BLaER1 treated with 17β-estradiol and CSF1 and Interleukin-3, amounts not matched to agents 10 nM and 100 nM (cell line): ENCODE results near the gene BEND7.
"Not testable (repeated sequence)": the region's sequence is repeated elsewhere in the genome, so short reads cannot be mapped to it uniquely, and the experiment has no call there.

ENCODE experiments used
- H3K27ac ChIP-seq, 11 experiments: shearing (Covaris generic); formaldehyde crosslinking; 2 replicates each; pipeline ENCODE4 v1.8.1; 2022
- H3K27me3 ChIP-seq, 11 experiments: shearing (Covaris generic); formaldehyde crosslinking; 2 replicates each; pipeline ENCODE4 v1.8.1; 2022
- H3K36me3 ChIP-seq, 11 experiments: shearing (Covaris generic); formaldehyde crosslinking; 2 replicates each; pipeline ENCODE4 v1.8.1; 2022
- H3K4me1 ChIP-seq, 10 experiments: shearing (Covaris generic); formaldehyde crosslinking; 2 replicates each; pipeline ENCODE4 v1.8.1; 2022
- H3K4me2 ChIP-seq, 11 experiments: shearing (Covaris generic); formaldehyde crosslinking; 2 replicates each; pipeline ENCODE4 v1.8.1; 2022
- H3K4me3 ChIP-seq, 10 experiments: shearing (Covaris generic); formaldehyde crosslinking; 2 replicates each; pipeline ENCODE4 v1.8.1; 2022
- H3K9ac ChIP-seq, 11 experiments: shearing (Covaris generic); formaldehyde crosslinking; 2 replicates each; pipeline ENCODE4 v1.8.1; 2022
- H3K9me3 ChIP-seq, 11 experiments: shearing (Covaris generic); formaldehyde crosslinking; replicated peaks in 1 of 11; 2 replicates each; pipeline ENCODE4 v1.8.1; 2022
- H4K20me1 ChIP-seq, 11 experiments: shearing (Covaris generic); formaldehyde crosslinking; 2 replicates each; pipeline ENCODE4 v1.8.1; 2022
- Cebpa-rat ChIP-seq, 11 experiments: shearing (Covaris generic); IDR thresholded peaks; 2 replicates each; pipeline ENCODE4 v1.8.1; 2022

Gene BEND7

DNA sequence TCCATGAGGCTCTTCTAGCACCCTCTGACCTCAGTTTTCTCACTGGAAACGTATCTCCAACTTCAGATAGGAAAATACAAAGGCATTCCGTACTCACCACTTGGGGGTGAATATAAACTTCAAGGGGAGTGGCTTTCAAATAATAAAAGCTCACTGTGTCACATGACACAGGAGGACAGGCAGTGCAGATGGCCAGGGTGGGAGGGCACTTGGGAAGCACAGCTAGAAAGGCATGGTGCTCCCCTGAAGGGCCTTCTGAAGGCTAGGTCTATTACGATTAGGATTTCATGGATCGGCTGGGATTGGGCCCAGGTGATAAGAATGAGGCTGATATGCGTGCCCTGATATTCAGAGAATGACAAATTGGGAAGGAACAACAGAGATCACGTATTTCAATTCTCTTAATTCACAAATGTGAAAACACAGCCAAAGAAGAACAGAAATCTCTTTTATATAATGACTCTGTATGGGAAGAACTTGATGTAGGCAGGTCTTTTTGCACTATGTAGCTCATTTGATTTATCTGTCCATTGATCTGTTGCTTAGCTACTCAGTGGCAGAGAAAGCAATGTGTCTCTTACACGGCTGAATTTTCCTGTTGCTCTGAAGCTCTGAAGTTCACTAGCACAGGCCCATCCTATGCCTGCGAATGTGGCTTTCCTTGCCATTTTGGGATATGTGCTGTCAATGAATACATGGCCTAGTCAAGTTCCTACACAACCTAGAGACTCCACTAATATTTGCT, 83.0 kb downstream of the BEND7 start:
- no peak overlapping the region for H3K4me3 ChIP-seq
- no peak overlapping the region for H3K9ac ChIP-seq
- no peak overlapping the region for H3K27ac ChIP-seq
- TF ChIP-seq Cebpa-rat (IDR thresholded peaks at IDR 0.05), result no peak
- no peaks in the 10 kb centered on the region for H4K20me1 ChIP-seq
- no peaks in the 10 kb centered on the region for H3K9me3 ChIP-seq
- H3K36me3 ChIP-seq, result no peaks in the 10 kb centered on the region
- peaks cover 0 to under 1% (median 0%) of the 10 kb centered on the region in 10 experiments; a peak in 2 of 20 replicates for H3K4me1 ChIP-seq
- H3K4me2 ChIP-seq, result no peak overlapping the region
- H3K27me3 ChIP-seq, result peaks cover 2 to 12% (median 8%) of the 10 kb centered on the region in 11 experiments

DNA sequence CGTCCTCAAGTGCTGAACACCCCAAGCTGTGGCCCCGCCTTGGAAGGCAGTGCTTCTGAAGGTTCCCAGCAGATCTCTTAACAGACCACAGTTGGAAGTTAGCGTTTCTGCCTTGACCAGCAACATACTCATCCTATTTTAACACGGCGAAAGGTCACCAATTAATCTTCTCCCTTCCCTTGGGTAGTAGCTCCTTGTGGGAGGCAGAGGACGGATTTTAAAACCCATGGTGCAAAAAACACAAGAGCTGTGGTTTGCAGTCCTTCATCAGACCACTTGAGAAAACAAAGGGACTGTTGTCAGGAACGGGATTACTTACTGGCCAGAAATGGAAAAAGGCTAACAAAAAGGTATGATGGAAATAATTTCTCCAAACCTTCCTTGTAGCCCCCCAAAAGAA, 87.3 kb downstream of the BEND7 start:
- TF ChIP-seq Cebpa-rat (IDR thresholded peaks at IDR 0.05), result no peak
- H3K27me3 ChIP-seq, result peaks cover 24 to 37% (median 32%) of the 10 kb centered on the region in 11 experiments
- no peak overlapping the region for H3K9ac ChIP-seq
- no peak overlapping the region for H3K4me2 ChIP-seq
- H3K4me1 ChIP-seq, result peaks cover 7 to 13% (median 11%) of the 10 kb centered on the region in 10 experiments; a peak in 18 of 20 replicates
- H4K20me1 ChIP-seq, result peaks cover 0 to 6% (median 0%) of the 10 kb centered on the region in 11 experiments; a peak in 2 of 22 replicates
- no peaks in the 10 kb centered on the region for H3K36me3 ChIP-seq
- no peak overlapping the region for H3K27ac ChIP-seq
- H3K9me3 ChIP-seq, result no peaks in the 10 kb centered on the region
- no peak overlapping the region for H3K4me3 ChIP-seq

DNA sequence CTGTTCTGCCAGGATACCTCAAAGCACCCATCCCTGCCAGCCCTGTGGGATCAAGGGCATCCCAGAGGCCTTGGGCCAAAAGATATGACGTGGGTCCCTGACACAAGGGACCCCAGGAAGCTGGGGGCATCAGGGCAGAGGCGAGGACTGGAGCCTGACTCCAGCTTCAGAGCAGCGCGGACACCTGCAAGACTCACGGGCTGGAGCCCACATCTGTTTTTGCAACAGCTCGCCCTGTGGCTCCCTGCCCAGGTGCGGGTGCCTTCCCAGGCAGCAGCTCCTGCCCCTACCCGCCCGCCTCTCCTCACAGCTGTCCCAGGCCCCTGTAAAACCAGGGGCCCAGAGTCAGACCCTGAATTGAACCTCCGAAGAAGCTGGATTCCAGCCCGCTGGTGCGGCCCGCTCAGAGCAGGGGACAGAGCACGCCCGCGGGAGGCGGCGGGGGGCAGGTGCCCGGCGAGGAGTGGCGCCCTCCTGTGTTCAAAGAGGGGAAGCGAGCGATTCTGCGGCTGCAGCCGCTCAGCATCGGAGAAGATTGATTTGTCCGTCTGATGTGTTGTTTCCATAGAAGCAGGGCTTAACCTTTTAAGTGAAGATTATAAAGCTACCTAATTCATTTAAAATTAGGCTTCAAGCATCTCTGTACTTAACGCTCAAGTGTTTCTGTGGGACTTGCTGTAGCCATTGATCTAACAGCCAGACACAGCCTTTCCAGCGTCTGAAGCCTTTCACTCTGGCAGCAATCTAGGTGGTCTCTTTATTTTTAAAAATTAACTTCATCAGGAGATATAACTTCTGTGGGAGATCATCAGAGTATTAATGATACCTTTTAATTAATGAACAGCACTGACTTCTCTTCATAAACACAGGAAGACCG, 88.4 kb downstream of the BEND7 start:
- H3K4me3 ChIP-seq, result peak overlapping the region; percentile 37 to 63 (median 43); a peak in 17 of 20 replicates
- peaks cover 0 to 6% (median 0%) of the 10 kb centered on the region in 11 experiments; a peak in 2 of 22 replicates for H4K20me1 ChIP-seq
- no peak for TF ChIP-seq Cebpa-rat (IDR thresholded peaks at IDR 0.05)
- peaks cover 7 to 13% (median 11%) of the 10 kb centered on the region in 10 experiments; a peak in 18 of 20 replicates for H3K4me1 ChIP-seq
- H3K27ac ChIP-seq, result no peak overlapping the region
- H3K9me3 ChIP-seq, result no peaks in the 10 kb centered on the region
- H3K36me3 ChIP-seq, result no peaks in the 10 kb centered on the region
- H3K4me2 ChIP-seq, result peak overlapping the region; percentile 71 to 92 (median 84)
- H3K9ac ChIP-seq, result peak overlapping the region in 4 of 11 experiments; percentile 26 to 48 (median 30); a peak in 2 of 22 replicates
- peaks cover 24 to 37% (median 32%) of the 10 kb centered on the region in 11 experiments for H3K27me3 ChIP-seq

DNA sequence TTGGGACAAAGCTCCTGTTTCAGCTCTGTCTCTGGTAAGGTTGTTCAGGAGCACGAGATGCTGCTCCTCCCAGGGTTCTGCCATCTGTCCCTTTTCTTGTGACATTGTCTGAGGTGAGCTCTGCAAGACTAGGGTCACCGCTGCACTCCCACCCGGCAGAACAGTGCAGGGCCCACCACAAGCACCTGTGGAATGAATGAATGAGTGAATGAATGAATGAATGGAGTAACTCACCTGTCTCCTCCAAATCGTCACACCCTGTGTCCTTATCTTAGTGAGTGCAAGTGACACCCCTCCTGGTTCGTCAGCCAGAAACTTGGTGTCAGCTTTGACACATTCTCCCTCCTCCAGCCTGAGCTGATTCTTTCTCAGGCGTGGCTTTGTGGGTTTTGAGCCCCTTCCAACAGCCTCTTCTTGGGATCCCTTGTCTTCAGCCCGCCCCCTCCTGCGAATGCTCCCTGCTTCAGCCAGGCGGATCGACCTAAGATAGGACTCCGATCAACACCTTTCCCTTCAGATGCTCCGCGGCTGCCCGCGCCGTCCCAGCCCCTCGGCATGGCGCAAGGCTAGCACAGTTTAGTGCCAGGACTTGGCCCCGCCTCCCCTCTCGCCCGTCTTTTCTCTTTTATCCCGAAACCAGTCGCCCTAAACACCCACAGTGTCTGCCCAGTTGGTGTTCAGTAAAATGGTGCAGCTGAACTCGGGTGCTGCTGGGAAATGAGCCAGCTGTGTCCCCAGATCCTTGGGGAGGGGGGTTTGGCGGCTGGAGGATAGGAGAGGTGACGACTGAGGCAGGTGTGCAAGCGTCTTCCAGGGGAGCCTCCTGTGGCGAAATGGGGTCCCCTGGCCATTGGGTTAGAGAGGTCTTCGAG, 89.3 kb downstream of the BEND7 start:
- H3K27ac ChIP-seq, result no peak overlapping the region
- H3K27me3 ChIP-seq, result peaks cover 24 to 37% (median 32%) of the 10 kb centered on the region in 11 experiments
- no peaks in the 10 kb centered on the region for H3K9me3 ChIP-seq
- peaks cover 7 to 13% (median 11%) of the 10 kb centered on the region in 10 experiments; a peak in 18 of 20 replicates for H3K4me1 ChIP-seq
- H3K4me3 ChIP-seq, result peak overlapping the region; percentile 37 to 63 (median 43); a peak in 17 of 20 replicates
- H4K20me1 ChIP-seq, result peaks cover 0 to 6% (median 0%) of the 10 kb centered on the region in 11 experiments; a peak in 2 of 22 replicates
- H3K4me2 ChIP-seq, result peak overlapping the region; percentile 71 to 92 (median 84)
- TF ChIP-seq Cebpa-rat (IDR thresholded peaks at IDR 0.05), result no peak
- H3K36me3 ChIP-seq, result no peaks in the 10 kb centered on the region
- 0 out of 22 replicates have a peak overlapping the region, but pooled peaks of 2 of the 11 experiments have one; percentile 26 to 33 for H3K9ac ChIP-seq

DNA sequence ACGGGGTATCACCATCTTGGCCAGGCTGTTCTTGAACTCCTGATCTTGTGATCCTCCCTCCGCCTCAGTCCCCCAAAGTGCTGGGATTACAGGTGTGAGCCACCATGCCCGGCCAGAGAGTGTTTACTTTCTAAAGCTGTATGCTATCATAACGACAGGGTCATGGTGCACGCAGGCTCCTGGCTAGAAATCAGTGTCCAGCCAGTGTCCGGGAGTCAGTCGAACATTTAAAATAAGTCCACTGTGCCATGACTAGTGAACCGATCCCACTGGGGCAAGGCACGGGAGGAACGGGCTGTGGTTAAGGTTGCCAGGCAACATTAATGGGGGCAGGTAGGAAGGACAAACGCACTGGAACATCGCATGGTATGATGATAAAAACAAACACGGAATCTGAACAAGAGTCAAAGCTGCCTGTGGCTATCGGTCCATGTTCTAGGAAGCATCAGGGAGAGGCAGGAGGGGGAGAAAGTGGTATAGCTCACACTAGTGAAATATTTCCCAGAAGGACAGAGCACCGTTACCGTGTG, 91.7 kb downstream of the BEND7 start:
- H3K27me3 ChIP-seq, result peaks cover 24 to 37% (median 32%) of the 10 kb centered on the region in 11 experiments
- H3K27ac ChIP-seq, result no peak overlapping the region
- no peak for TF ChIP-seq Cebpa-rat (IDR thresholded peaks at IDR 0.05)
- no peak overlapping the region for H3K4me3 ChIP-seq
- peaks cover 0 to 6% (median 0%) of the 10 kb centered on the region in 11 experiments; a peak in 2 of 22 replicates for H4K20me1 ChIP-seq
- H3K4me1 ChIP-seq, result peaks cover 7 to 13% (median 11%) of the 10 kb centered on the region in 10 experiments; a peak in 18 of 20 replicates
- H3K4me2 ChIP-seq, result no peak overlapping the region
- no peaks in the 10 kb centered on the region for H3K9me3 ChIP-seq
- no peaks in the 10 kb centered on the region for H3K36me3 ChIP-seq
- no peak overlapping the region for H3K9ac ChIP-seq

DNA sequence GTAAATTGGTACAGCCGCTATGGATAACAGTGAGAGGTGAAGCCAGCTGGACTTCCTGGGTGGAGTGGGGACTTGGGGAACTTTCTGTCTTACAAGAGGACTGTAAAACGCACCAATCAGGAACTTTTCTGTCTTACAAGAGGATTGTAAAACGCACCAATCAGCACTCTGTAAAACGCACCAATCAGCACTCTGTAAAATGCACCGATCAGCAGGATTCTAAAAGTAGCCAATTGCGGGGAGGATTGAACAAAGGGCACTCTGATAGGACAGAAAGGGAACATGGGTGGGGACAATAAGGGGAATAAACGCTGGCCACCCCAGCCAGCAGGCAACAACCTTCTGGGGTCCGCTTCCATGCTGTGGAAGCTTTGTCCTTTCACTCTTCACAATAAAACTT, 100.9 kb downstream of the BEND7 start:
- not testable (repeated sequence) for H3K9ac ChIP-seq, H3K4me1 ChIP-seq, H3K27ac ChIP-seq, H4K20me1 ChIP-seq, H3K4me2 ChIP-seq, H3K4me3 ChIP-seq, H3K27me3 ChIP-seq, H3K36me3 ChIP-seq
- H3K9me3 ChIP-seq, result peaks cover 0 to 13% (median 7%) of the 10 kb centered on the region in 11 experiments; a peak in 10 of 22 replicates

DNA sequence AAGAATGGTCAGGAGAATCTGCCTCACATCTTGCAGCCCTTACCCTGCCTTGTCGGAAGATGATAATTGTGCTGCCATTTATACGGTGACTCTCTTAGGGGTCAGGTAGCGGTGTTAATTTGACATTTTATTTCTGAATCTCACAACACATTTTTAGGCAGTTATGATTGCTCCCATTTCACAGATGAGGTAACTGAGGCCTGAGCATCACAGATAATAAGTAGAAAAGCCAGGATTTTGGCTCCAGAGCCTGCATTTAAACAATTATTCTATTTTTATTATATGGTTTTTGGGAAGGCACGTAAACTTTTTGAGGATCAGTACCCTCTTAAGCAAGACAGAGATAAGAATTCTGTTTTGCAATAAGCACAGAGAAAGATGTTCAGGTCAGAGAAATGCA, 103.4 kb downstream of the BEND7 start:
- peaks cover 0 to 13% (median 7%) of the 10 kb centered on the region in 11 experiments; a peak in 10 of 22 replicates for H3K9me3 ChIP-seq
- H3K9ac ChIP-seq, result no peak overlapping the region
- no peak for TF ChIP-seq Cebpa-rat (IDR thresholded peaks at IDR 0.05)
- H3K27ac ChIP-seq, result no peak overlapping the region
- H4K20me1 ChIP-seq, result no peaks in the 10 kb centered on the region
- no peaks in the 10 kb centered on the region for H3K27me3 ChIP-seq
- no peaks in the 10 kb centered on the region for H3K36me3 ChIP-seq
- H3K4me2 ChIP-seq, result no peak overlapping the region
- H3K4me3 ChIP-seq, result no peak overlapping the region
- H3K4me1 ChIP-seq, result peaks cover 0 to 12% (median 9%) of the 10 kb centered on the region in 10 experiments; a peak in 12 of 20 replicates

DNA sequence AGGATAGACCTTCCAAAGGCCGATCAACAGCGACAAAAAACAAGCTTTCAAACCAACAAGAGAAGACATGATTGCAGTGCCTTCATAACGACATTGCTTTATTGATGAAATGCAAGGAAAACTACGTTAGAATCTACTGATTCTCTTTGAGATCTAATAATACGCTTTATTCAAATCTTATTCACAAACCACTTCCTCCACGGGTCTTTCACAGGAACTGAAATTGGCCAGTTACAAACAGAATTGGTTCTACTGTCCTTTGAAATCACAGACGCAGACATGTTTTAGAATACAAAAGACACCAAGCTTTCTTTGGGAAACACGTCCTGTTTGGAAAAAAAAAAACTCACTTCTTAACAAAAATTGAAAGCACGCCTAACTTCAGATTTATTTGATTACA, 106.0 kb downstream of the BEND7 start:
- Histone ChIP-seq H3K4me2 (peak overlapping the region; percentile 4 to 54 (median 30); a peak in 14 of 22 replicates), H3K9me3 (peaks cover 0 to 8% (median 3%) of the 10 kb centered on the region in 11 experiments; a peak in 10 of 22 replicates), H3K27ac (no peak overlapping the region), H3K27me3 (no peaks in the 10 kb centered on the region), H3K4me3 (no peak overlapping the region), H4K20me1 (no peaks in the 10 kb centered on the region), H3K4me1 (peaks cover 2 to 12% (median 10%) of the 10 kb centered on the region in 10 experiments; a peak in 13 of 20 replicates), H3K9ac (no peak overlapping the region), H3K36me3 (no peaks in the 10 kb centered on the region)
- no peak for TF ChIP-seq Cebpa-rat (IDR thresholded peaks at IDR 0.05)
